Adipocyte (in vitro differentiated cells): Measurements from ENCODE around the gene TTC33.
A peak's percentile ranks its signal among the peaks of the same experiment; 100 is the strongest.
"Not testable (repeated sequence)": the region's sequence is repeated elsewhere in the genome, so short reads cannot be mapped to it uniquely, and the experiment has no call there.

ENCODE experiments used
- DNase-seq: peaks from one replicate; pipeline ENCODE4 v3.0.0-alpha.2; 2015; ENCODE audit warnings: low read depth
- H3K27me3 ChIP-seq: replicated peaks from 2 replicates; pipeline ENCODE4 v1.7.0; 2013; ENCODE audit warnings: mild to moderate bottlenecking, low read length, moderate library complexity; ENCODE audit not compliant: control insufficient read depth, insufficient read depth
- H3K36me3 ChIP-seq: 2 replicates; pipeline ENCODE4 v1.7.0; 2013; ENCODE audit warnings: low read length, mild to moderate bottlenecking, moderate library complexity; ENCODE audit not compliant: control insufficient read depth, insufficient read depth, severe bottlenecking
- H3K4me1 ChIP-seq: 2 replicates; pipeline ENCODE4 v1.7.0; 2013; ENCODE audit warnings: mild to moderate bottlenecking, low read length, moderate library complexity; ENCODE audit not compliant: control insufficient read depth, insufficient read depth
- H3K4me3 ChIP-seq: 2 replicates; pipeline ENCODE4 v1.7.0; 2013; ENCODE audit warnings: mild to moderate bottlenecking, low read length, moderate library complexity
- H3K9ac ChIP-seq: 2 replicates; pipeline ENCODE4 v1.7.0; 2013; ENCODE audit warnings: mild to moderate bottlenecking, low read length, moderate library complexity
- H3K9me3 ChIP-seq: 2 replicates; pipeline ENCODE4 v1.7.0; 2013; ENCODE audit warnings: mild to moderate bottlenecking, low read length, moderate library complexity; ENCODE audit not compliant: control insufficient read depth

Gene TTC33, protein sequence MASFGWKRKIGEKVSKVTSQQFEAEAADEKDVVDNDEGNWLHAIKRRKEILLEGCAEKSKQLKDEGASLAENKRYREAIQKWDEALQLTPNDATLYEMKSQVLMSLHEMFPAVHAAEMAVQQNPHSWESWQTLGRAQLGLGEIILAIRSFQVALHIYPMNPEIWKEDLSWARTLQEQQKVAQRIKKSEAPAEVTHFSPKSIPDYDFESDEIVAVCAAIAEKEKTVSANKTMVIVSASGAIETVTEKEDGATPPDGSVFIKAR

GRCh38 chr5:40755407-40756365 is at the start of gene TTC33:
TTC33 (minus strand) TSS chr5:40755961; CDS start chr5:40747018, 8,943 bp downstream.
- H3K9me3 ChIP-seq = no peaks in the 10 kb centered on the region
- peaks cover 11% of the 10 kb centered on the region for H3K4me1 ChIP-seq
- peak within 1 kb of the TSS; percentile 97 for H3K4me3 ChIP-seq
- peak within 1 kb of the TSS; percentile 98 for H3K9ac ChIP-seq
- DNase-seq = peak; percentile 97
- H3K36me3 ChIP-seq = peaks cover 17% of the 10 kb centered on the region
- no peaks in the 10 kb centered on the region for H3K27me3 ChIP-seq

- no peak overlapping the region for H3K4me3 ChIP-seq
- peaks cover 9% of the 10 kb centered on the region for H3K4me1 ChIP-seq
- H3K9me3 ChIP-seq = no peaks in the 10 kb centered on the region
- H3K36me3 ChIP-seq = no peaks in the 10 kb centered on the region
- no peak for DNase-seq
- no peak overlapping the region for H3K9ac ChIP-seq
- H3K27me3 ChIP-seq = no peaks in the 10 kb centered on the region
Measured at GRCh38 chr5:40801771-40802562, 46.2 kb upstream of the TTC33 start.

- peak overlapping the region; percentile 97 for H3K4me3 ChIP-seq
- DNase-seq = peak; percentile 57
- H3K36me3 ChIP-seq = no peaks in the 10 kb centered on the region
- no peaks in the 10 kb centered on the region for H3K27me3 ChIP-seq
- peak overlapping the region; percentile 93 for H3K9ac ChIP-seq
- peaks cover 21% of the 10 kb centered on the region for H3K4me1 ChIP-seq
- H3K9me3 ChIP-seq = no peaks in the 10 kb centered on the region
Measured at GRCh38 chr5:40799258-40799657, 43.5 kb upstream of the TTC33 start.

- peak overlapping the region; percentile 93 for H3K9ac ChIP-seq
- H3K9me3 ChIP-seq = no peaks in the 10 kb centered on the region
- H3K4me1 ChIP-seq = peaks cover 21% of the 10 kb centered on the region
- peak; percentile 86 for DNase-seq
- H3K36me3 ChIP-seq = no peaks in the 10 kb centered on the region
- no peaks in the 10 kb centered on the region for H3K27me3 ChIP-seq
- H3K4me3 ChIP-seq = peak overlapping the region; percentile 97
Measured at GRCh38 chr5:40798801-40799210, 43.0 kb upstream of the TTC33 start.

- Histone ChIP-seq H3K9me3 (no peaks in the 10 kb centered on the region), H3K4me3 (peak within 1 kb of the TSS; percentile 97), H3K27me3 (no peaks in the 10 kb centered on the region), H3K36me3 (no peaks in the 10 kb centered on the region), H3K4me1 (peaks cover 21% of the 10 kb centered on the region), H3K9ac (peak within 1 kb of the TSS; percentile 93)
- DNase-seq = peak; percentile 96
Measured at GRCh38 chr5:40798012-40798800, 42.4 kb upstream of the TTC33 start, which contains the start of gene PRKAA1. PRKAA1 (minus strand) TSS chr5:40798374; CDS start chr5:40798189, 185 bp downstream.

- Histone ChIP-seq H3K9ac (peak overlapping the region; percentile 92), H3K27me3 (no peaks in the 10 kb centered on the region), H3K4me3 (peak overlapping the region; percentile 92), H3K9me3 (no peaks in the 10 kb centered on the region), H3K36me3 (no peaks in the 10 kb centered on the region), H3K4me1 (peaks cover 21% of the 10 kb centered on the region)
- peak; percentile 79 for DNase-seq
Measured at GRCh38 chr5:40797273-40798011, 41.7 kb upstream of the TTC33 start.

DNA sequence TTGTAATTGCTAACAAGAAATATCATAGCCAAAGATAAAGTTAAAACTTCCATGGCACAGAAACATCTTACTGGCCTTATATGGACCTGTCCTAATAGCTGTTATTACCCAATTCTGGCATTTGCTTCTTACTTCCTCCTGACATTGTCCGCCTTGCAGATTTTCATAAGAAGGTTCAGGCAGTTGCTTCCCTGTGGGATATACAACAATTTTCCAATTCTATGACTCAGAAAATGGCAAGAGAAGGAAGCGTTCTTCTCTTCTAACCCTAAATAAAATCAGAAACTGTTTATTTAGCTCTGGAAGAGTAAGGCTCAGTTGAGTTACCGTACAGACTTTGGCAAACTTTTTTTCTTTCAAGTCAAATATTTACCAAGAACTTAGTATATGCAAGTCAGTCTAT is 40.7 kb upstream of the TTC33 start:
- Histone ChIP-seq H3K36me3 (no peaks in the 10 kb centered on the region), H3K4me1 (peaks cover 31% of the 10 kb centered on the region), H3K4me3 (peak overlapping the region; percentile 92), H3K9me3 (no peaks in the 10 kb centered on the region), H3K9ac (peak overlapping the region; percentile 92), H3K27me3 (no peaks in the 10 kb centered on the region)
- DNase-seq = peak; percentile 71

GRCh38 chr5:40794877-40795276 is 39.1 kb upstream of the TTC33 start:
- not testable (repeated sequence) for H3K9me3 ChIP-seq, H3K36me3 ChIP-seq, H3K9ac ChIP-seq, DNase-seq, H3K27me3 ChIP-seq, H3K4me3 ChIP-seq
- H3K4me1 ChIP-seq = peaks cover 45% of the 10 kb centered on the region

GRCh38 chr5:40794340-40794739 is 38.6 kb upstream of the TTC33 start:
- DNase-seq, H3K9ac ChIP-seq, H3K36me3 ChIP-seq, H3K4me3 ChIP-seq, H3K27me3 ChIP-seq, H3K9me3 ChIP-seq: not testable (repeated sequence)
- peaks cover 45% of the 10 kb centered on the region for H3K4me1 ChIP-seq

DNA sequence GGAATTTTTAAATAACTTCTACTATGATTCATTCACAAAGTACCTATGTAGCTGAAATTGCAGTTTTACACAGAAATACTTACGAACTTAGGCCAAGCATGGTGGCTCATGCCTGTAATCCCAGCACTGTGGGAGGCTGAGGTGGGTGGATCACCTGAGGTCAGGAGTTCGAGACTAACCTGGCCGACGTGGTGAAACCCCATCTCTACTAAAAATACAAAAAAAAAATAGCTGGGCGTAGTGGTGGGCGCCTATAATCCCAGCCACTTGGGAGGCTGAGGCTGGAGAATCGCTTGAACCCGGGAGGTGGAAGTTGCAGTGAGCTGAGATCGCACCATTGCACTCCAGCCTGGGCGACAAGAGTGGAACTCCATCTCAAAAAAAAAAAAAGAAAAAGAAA is 36.9 kb upstream of the TTC33 start:
- H3K9ac ChIP-seq, H3K4me3 ChIP-seq: not testable (repeated sequence)

More for the DNA sequence above, 36.9 kb upstream of the TTC33 start:
- not testable (repeated sequence) for H3K36me3 ChIP-seq, H3K9me3 ChIP-seq, H3K27me3 ChIP-seq, DNase-seq
- H3K4me1 ChIP-seq = peaks cover 44% of the 10 kb centered on the region
